GM18520 (cell line): ENCODE measurements around the gene TIMP2.
"Not testable (repeated sequence)": the region's sequence is repeated elsewhere in the genome, so short reads cannot be mapped to it uniquely, and the experiment has no call there.

Experiments used
- ATAC-seq: cut with Tn5 transposase; IDR thresholded peaks from one replicate; pipeline ENCODE4 v1.9.1; 2021; ENCODE audit not compliant: unreplicated experiment

The TIMP2 gene

DNA sequence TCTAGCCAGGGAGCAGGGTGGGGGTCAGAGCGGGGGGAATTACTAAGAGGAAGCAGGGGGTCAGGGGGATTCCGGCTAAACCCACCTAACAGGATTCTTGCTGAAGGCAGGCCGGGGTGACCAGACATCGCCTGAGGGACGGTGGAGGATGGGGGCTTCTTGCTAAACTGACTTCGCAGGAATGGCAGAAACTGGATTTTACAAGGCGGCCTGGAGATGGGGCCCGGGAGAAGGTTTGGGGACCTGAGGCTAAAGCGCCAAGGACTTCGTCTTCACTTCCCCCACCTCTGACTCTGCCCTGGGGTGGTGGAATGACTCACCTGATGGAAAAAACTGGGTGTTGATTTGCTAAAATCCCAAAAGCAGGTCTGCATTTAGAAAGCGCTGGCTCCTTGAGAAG is 31.1 kb upstream of the TIMP2 start:
- ATAC-seq: no peak

- ATAC-seq: no peak
Observed at GRCh38 chr17:78954684-78955083, 29.5 kb upstream of the TIMP2 start.

DNA sequence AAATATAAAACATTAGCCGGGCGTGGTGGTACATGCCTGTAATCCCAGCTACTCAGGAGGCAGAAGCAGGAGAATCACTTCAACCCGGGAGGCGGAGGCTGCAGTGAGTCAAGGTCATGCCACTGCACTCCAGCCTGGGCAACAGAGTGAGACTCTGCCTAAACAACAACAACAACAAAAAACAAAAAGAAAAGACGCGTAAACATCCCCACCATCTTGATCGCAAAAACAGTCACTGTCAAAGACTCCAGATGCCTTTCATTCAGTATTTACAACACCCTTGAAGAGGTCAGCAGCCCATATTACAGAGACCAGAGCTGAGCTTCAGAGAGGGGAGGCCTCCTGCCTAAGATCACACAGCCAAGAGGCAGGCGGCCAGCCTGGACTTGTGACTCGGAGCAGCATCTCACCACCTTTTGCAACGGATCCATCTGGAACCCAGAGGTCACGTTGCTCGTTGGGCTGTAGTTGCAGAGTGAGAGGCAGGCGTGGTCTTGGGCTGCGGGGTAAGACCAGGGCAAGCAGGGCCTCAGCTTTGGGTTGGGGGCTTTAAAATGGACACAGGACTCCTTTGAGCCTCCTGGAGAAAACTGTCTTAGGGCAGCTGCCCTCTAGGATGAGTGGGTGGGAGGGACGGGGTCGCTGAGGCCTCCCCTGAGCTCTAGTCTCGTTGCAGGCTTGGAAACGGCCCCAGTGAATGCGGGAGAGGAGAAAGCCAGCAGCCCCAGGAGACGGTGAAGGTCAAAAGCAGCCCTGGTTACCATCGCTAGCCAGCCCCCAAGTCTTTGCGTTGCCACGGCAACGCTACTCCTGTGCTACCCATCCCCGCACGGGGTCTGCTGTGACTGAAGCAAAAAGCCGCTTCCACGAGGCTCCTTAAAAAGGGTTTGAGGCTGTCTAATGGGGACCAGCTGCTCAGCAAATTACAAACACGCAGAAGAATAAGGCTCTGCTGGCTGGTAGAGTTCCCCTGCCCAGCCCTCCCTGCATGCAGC is 28.5 kb upstream of the TIMP2 start:
- no peak for ATAC-seq

DNA sequence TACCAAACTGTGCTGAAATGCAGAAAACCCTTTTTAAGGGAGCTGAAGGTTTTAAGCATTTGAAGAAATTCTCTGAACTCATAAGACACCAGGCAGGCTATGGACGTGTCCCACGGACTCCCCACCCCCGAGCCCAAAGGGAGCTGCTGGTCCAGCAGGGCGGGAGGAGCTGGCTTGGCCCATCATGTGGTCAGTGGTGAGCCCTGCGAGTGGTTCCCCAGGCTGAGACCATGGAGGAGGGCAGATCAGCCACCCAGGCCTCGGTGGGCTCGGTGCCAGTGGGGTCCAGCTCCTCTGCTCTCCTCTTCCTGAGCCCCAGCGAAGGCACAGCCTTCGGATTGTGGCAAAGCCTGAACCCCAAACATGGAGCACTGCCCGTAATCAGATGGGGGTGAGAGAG is 27.5 kb upstream of the TIMP2 start:
- ATAC-seq: no peak

GRCh38 chr17:78951967-78952551 is 26.9 kb upstream of the TIMP2 start:
- no peak for ATAC-seq

- ATAC-seq: no peak
Observed at GRCh38 chr17:78950870-78951269, 25.7 kb upstream of the TIMP2 start.

DNA sequence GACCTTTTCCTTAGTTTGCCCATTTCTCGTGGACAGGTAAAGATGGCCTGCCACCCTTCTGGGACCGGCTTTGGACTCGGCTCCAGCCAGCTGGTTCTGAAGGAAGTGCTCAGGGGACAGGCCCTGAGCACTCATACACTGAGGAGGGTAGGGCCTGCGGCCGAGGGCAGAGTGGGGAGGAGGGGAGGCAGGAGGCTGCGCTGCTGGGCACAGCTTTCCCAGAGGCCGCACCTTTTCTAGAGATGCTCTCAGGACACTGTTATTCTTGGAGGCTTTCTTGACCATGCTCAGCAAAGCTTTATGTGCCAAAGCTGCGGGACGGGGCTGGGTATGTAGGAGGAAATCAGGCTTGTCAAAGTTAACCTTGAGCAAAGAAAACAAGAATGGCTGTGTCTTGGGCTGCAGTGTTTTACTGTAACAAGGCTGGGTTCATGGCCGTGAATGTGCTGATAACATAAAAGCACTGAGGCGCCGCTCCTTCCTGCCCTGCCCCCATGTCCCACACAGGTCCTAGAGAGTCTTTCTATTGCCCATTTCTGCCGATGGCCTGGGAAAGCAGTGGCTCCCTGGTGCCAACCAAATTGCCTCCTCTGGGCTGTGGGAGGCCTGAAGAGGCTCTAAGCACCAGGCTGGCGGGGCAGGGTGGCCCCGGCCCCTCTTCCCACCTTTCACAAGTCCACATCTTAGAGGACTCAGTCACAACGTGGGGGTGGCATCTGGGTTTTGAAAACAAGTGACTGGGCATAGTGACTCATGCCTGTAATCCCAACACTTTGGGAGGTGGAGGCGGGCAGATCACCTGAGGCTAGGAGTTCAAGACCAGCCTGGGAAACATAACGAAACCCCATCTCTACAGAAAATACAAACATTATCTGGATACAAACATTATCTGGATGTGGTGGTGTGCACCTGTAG is 22.3 kb upstream of the TIMP2 start:
- ATAC-seq: no peak

- no peak for ATAC-seq
Observed at GRCh38 chr17:78946631-78947030, 21.4 kb upstream of the TIMP2 start.

DNA sequence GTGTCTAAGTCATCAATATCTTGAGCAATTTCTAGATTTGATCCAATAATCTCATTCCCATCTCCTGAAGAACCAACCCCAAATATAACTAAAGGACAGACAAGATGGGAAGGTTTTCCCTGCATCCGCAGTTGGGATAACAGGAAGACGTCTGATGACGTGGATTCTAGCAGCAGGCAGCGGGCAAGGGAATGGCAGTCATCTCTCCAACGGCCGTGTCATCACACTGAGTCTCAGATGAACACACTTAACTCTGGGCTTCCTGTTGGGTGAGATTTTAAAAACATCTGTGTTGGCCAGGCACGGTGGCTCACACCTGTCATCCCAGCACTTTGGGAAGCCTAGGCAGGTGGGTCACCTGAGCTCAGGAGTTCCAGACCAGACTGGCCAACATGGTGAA is 20.9 kb upstream of the TIMP2 start:
- no peak for ATAC-seq

DNA sequence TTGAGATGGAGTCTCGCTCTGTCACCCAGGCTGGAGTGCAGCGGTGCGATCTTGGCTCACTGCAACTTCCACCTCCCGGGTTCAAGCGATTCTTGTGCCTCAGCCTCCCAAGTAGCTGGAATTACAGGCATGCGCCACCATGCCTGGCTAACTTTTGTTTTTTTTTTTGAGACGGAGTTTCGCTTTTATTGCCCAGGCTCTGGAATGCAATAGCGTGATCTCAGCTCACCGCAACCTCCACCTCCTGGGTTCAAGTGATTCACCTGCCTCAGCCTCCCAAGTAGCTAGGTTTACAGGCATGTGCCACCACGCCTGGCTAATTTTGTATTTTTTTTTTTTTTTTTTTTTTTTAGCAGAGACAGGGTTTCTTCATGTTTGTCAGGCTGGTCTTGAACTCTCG is 20.3 kb upstream of the TIMP2 start:
- ATAC-seq: not testable (repeated sequence)

- ATAC-seq: no peak
Observed at GRCh38 chr17:78944956-78945355, 19.8 kb upstream of the TIMP2 start.

DNA sequence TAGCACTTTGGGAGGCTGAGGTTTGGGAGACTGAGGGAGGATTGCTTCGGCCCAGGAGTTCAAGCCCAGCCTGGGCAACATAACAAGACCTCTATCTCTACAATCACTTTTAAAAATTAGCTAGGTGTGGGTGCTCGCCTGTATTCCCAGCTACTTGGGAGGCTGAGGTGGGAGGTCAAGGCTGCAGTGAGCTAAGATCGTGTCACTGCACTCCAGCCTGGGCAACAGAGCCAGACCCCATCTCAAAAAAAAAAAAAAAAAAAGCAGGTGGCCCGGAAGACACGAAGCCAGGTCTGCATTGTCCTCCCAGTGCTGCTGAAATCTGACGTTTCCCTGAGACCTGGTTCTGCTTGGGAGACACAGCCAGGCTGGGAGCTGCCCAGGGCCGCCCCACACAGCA is 18.8 kb upstream of the TIMP2 start:
- no peak for ATAC-seq

DNA sequence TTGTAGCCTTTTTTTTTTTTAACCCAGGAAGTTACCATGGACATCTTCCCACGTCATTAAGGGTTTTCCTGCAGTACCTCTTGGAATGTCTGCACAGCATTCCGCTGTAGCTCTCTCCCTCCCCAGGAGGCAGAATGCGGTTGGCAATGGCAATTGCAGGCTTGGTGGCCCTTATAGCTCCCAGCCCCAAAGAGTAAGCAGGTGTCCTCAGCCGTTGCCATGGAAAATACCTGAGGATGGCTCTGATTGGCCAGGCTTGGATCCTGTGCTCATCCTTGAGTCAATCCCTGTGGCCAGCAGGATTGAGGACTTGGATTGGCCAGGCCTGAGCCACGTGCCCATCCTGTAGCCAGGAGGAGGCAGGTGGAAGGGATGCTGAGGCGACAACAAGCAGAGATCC is 15.5 kb upstream of the TIMP2 start:
- ATAC-seq: no peak

DNA sequence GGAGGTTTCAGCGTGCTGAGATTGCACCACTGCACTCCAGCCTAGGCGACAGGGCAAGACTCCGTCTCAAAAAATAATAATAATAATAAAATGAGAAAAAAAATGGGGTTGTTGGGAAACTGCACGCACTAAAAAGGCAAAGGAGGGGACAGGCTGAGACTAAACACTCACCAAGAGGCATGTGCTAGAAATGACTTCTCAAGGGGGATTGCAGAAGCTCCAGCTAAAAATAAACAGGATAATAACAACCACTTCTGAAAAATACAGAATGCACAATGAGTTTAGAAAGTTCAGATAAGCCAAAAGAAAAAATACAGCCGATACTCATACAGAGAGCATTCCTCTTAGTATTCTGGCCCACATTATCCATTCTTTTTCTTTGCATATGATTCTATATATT is 15.1 kb upstream of the TIMP2 start:
- no peak for ATAC-seq

- no peak for ATAC-seq
Observed at GRCh38 chr17:78939615-78940014, 14.4 kb upstream of the TIMP2 start.

- no peak for ATAC-seq
Observed at GRCh38 chr17:78937561-78937960, 12.4 kb upstream of the TIMP2 start.

- ATAC-seq: no peak
Observed at GRCh38 chr17:78935419-78936323, 10.5 kb upstream of the TIMP2 start.

DNA sequence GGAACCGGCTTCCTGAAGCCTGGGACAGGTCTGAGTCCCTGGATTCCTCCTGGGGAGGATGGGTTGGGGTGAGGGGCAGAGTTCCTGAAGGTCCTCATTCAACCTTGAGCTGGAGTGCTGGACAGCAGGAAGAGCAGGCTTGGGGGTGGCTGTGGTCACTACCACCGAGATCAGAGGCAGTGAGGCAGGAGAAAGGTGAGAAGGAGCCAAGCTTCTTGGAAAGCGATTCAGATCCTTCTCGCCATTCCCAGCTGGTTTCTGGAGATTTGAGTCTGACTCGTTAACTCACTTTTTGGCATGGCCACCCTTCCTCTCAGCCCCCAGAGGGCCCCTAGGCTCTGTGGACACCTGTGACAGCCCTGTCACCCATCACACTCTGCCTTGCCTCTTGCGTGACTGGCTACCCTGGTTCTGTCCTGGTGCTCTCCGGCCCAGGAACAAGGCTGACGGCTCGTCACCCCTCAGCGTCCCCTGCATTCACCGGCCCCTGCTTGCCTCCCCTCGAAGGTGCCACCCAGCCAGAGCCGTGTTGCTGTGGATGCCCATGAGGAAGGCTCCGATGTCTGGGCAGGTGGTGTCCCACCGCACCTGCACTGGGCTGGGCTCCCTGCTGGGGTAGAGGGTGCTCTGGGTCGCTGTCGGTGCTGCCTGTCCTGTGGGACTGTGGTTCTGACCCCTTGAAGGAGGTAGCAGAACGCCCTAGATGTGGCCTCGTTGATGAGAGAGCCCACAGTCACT is 9.7 kb upstream of the TIMP2 start:
- ATAC-seq: no peak

GRCh38 chr17:78933959-78934568 is 8.9 kb upstream of the TIMP2 start:
- no peak for ATAC-seq
